Measurements from ENCODE around the gene RAB3A. TPM values are rescaled to one million over a fixed set of nuclear protein-coding genes. Genes with fewer than 3 reads are reported as not detected.
A peak's percentile ranks its signal among the peaks of the same experiment; 100 is the strongest.

The RAB3A gene
- total and polyA plus RNA-seq, 9 of the 15 experiments (the other 6 are each of a cell fraction or from before 2014, with no cell fraction given), result 0.17 to 5.1 (median 0.90) TPM; not detected in 1

DNA sequence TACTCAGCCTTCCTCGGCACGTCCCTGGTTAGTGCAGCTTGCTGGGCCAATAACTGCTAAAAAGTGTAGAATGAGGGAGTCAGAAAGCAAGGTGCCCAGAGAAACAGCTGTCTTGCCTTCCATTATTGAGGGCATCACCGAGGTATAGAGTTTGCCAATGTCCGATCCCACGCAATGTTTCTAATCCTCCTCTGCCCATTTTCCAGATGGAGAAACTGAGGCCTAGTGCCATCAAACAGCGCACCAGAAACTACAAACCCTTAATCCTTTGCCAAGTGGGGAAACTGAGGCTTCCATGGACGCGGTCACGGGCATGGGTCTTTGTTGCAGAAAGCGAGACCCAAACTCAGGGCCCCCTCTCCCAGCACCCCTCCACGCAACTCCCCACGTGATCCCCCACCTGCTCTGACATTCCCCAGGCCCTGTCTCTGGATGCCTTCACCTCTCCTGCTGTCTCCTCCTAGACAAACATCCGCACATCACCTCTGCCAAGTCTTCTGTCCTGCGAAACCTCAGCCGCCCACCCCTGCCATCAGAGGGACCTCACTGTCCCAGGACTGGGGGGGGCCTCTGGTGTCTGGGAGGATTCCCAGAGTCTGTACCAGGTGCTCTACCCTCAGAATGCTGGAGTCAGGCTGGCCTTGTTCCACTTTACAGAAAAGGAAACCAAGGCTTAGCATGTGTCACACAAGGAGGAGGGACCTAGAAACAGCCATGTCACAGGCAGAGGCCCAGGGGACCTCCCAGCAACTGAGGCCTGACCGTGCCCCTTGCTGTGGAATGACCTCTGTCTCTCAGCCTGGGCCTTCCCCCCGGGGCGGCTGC lies 23.3 kb upstream of the RAB3A start (continued):
- TF ChIP-seq, protein P1, sequence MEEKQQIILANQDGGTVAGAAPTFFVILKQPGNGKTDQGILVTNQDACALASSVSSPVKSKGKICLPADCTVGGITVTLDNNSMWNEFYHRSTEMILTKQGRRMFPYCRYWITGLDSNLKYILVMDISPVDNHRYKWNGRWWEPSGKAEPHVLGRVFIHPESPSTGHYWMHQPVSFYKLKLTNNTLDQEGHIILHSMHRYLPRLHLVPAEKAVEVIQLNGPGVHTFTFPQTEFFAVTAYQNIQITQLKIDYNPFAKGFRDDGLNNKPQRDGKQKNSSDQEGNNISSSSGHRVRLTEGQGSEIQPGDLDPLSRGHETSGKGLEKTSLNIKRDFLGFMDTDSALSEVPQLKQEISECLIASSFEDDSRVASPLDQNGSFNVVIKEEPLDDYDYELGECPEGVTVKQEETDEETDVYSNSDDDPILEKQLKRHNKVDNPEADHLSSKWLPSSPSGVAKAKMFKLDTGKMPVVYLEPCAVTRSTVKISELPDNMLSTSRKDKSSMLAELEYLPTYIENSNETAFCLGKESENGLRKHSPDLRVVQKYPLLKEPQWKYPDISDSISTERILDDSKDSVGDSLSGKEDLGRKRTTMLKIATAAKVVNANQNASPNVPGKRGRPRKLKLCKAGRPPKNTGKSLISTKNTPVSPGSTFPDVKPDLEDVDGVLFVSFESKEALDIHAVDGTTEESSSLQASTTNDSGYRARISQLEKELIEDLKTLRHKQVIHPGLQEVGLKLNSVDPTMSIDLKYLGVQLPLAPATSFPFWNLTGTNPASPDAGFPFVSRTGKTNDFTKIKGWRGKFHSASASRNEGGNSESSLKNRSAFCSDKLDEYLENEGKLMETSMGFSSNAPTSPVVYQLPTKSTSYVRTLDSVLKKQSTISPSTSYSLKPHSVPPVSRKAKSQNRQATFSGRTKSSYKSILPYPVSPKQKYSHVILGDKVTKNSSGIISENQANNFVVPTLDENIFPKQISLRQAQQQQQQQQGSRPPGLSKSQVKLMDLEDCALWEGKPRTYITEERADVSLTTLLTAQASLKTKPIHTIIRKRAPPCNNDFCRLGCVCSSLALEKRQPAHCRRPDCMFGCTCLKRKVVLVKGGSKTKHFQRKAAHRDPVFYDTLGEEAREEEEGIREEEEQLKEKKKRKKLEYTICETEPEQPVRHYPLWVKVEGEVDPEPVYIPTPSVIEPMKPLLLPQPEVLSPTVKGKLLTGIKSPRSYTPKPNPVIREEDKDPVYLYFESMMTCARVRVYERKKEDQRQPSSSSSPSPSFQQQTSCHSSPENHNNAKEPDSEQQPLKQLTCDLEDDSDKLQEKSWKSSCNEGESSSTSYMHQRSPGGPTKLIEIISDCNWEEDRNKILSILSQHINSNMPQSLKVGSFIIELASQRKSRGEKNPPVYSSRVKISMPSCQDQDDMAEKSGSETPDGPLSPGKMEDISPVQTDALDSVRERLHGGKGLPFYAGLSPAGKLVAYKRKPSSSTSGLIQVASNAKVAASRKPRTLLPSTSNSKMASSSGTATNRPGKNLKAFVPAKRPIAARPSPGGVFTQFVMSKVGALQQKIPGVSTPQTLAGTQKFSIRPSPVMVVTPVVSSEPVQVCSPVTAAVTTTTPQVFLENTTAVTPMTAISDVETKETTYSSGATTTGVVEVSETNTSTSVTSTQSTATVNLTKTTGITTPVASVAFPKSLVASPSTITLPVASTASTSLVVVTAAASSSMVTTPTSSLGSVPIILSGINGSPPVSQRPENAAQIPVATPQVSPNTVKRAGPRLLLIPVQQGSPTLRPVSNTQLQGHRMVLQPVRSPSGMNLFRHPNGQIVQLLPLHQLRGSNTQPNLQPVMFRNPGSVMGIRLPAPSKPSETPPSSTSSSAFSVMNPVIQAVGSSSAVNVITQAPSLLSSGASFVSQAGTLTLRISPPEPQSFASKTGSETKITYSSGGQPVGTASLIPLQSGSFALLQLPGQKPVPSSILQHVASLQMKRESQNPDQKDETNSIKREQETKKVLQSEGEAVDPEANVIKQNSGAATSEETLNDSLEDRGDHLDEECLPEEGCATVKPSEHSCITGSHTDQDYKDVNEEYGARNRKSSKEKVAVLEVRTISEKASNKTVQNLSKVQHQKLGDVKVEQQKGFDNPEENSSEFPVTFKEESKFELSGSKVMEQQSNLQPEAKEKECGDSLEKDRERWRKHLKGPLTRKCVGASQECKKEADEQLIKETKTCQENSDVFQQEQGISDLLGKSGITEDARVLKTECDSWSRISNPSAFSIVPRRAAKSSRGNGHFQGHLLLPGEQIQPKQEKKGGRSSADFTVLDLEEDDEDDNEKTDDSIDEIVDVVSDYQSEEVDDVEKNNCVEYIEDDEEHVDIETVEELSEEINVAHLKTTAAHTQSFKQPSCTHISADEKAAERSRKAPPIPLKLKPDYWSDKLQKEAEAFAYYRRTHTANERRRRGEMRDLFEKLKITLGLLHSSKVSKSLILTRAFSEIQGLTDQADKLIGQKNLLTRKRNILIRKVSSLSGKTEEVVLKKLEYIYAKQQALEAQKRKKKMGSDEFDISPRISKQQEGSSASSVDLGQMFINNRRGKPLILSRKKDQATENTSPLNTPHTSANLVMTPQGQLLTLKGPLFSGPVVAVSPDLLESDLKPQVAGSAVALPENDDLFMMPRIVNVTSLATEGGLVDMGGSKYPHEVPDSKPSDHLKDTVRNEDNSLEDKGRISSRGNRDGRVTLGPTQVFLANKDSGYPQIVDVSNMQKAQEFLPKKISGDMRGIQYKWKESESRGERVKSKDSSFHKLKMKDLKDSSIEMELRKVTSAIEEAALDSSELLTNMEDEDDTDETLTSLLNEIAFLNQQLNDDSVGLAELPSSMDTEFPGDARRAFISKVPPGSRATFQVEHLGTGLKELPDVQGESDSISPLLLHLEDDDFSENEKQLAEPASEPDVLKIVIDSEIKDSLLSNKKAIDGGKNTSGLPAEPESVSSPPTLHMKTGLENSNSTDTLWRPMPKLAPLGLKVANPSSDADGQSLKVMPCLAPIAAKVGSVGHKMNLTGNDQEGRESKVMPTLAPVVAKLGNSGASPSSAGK (IDR thresholded peaks at IDR 0.05), result no peak
- TF ChIP-seq EGR1 (conservative IDR thresholded peaks at IDR 0.05) (no peak), ZNF766 (CRISPR knock-in tag; conservative IDR thresholded peaks at IDR 0.05) (no peak), MTF1 (CRISPR knock-in tag; IDR thresholded peaks at IDR 0.05; ENCODE audit: borderline replicate concordance) (no peak), HDAC2 (IDR thresholded peaks at IDR 0.05) (0 out of 2 replicates have a peak, but pooled peaks have one; percentile 44), YY1 (IDR thresholded peaks at IDR 0.05; ENCODE audit: borderline replicate concordance in 1 of 3, control insufficient read depth in 1 of 3, extremely low read depth in 1 of 3, insufficient read depth in 3 of 3, insufficient read length in 1 of 3, insufficient replicate concordance in 2 of 3, low read depth in 1 of 3, low read length in 2 of 3) (no peak), NELFE (IDR thresholded peaks at IDR 0.05; ENCODE audit: insufficient read depth, insufficient read length) (no peak), CHD2 (IDR thresholded peaks at IDR 0.05; ENCODE audit: low read depth, low read length) (no peak), C11orf30 (IDR thresholded peaks at IDR 0.05; ENCODE audit: low read depth) (no peak), CC2D1A (IDR thresholded peaks at IDR 0.05) (no peak), LCOR (CRISPR knock-in tag; IDR thresholded peaks at IDR 0.05) (no peak)
- TF ChIP-seq, protein P2, sequence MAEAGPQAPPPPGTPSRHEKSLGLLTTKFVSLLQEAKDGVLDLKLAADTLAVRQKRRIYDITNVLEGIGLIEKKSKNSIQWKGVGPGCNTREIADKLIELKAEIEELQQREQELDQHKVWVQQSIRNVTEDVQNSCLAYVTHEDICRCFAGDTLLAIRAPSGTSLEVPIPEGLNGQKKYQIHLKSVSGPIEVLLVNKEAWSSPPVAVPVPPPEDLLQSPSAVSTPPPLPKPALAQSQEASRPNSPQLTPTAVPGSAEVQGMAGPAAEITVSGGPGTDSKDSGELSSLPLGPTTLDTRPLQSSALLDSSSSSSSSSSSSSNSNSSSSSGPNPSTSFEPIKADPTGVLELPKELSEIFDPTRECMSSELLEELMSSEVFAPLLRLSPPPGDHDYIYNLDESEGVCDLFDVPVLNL (CRISPR knock-in tag; IDR thresholded peaks at IDR 0.05; ENCODE audit: low read depth), result no peak
- TF ChIP-seq, protein P3, sequence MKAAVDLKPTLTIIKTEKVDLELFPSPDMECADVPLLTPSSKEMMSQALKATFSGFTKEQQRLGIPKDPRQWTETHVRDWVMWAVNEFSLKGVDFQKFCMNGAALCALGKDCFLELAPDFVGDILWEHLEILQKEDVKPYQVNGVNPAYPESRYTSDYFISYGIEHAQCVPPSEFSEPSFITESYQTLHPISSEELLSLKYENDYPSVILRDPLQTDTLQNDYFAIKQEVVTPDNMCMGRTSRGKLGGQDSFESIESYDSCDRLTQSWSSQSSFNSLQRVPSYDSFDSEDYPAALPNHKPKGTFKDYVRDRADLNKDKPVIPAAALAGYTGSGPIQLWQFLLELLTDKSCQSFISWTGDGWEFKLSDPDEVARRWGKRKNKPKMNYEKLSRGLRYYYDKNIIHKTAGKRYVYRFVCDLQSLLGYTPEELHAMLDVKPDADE (conservative IDR thresholded peaks at IDR 0.05; ENCODE audit: control insufficient read depth, low read depth, low read length), result no peak
